Activated T-cell treated with anti-CD3 and anti-CD28 coated beads, Interleukin-2, amount 50 U/mL, for 72 hours (primary cell): Measurements from ENCODE around the gene TM9SF2. TPM values are rescaled to one million over a fixed set of nuclear protein-coding genes. Genes with fewer than 3 reads are reported as not detected.
A peak's percentile ranks its signal among the peaks of the same experiment; 100 is the strongest.

Source experiments
- ATAC-seq, 2 donors: fragments of 150-1000 bp; cut with Tn5 transposase; replicated peaks in 1 of 2; 2 replicates each; pipeline ENCODE4 v1.10.0; 2021; ENCODE audit warnings: moderate library complexity in 2 of 2, mild to moderate bottlenecking in 1 of 2
- DNase-seq, 2 donors: peaks; one replicate each; pipeline ENCODE4 v3.0.0; 2021 to 2022; ENCODE audit warnings: mixed read lengths in 1 of 2
- H3K27ac Mint-ChIP-seq: one replicate; pipeline ENCODE4 v1.8.0; 2022; ENCODE audit warnings: mild to moderate bottlenecking, moderate library complexity, mixed read lengths
- H3K27me3 Mint-ChIP-seq: one replicate; pipeline ENCODE4 v1.8.0; 2022; ENCODE audit warnings: low read depth, mixed read lengths
- H3K36me3 Mint-ChIP-seq, 2 donors: one replicate each; pipeline ENCODE4 v1.8.0; 2022; ENCODE audit warnings: mixed read lengths in 2 of 2, mild to moderate bottlenecking in 1 of 2; ENCODE audit not compliant: insufficient read depth in 2 of 2
- H3K4me1 Mint-ChIP-seq: one replicate; pipeline ENCODE4 v1.8.0; 2022; ENCODE audit warnings: low read depth, mixed read lengths
- H3K4me3 Mint-ChIP-seq, 2 donors: one replicate each; pipeline ENCODE4 v1.8.0; 2022; ENCODE audit warnings: mild to moderate bottlenecking in 2 of 2, mixed read lengths in 2 of 2, moderate library complexity in 2 of 2
- H3K9me3 Mint-ChIP-seq, 2 donors: one replicate each; pipeline ENCODE4 v1.8.0; 2022; ENCODE audit warnings: mixed read lengths in 2 of 2
- total RNA-seq, 2 donors: library from RNA; stranded (reverse); gene quantifications; one replicate each; pipeline ENCODE4 v1.2.3, GENCODE V29; 2022

Gene TM9SF2
- total RNA-seq, 2 donors from 2014 or later: 56.8 to 77.2 TPM

DNA sequence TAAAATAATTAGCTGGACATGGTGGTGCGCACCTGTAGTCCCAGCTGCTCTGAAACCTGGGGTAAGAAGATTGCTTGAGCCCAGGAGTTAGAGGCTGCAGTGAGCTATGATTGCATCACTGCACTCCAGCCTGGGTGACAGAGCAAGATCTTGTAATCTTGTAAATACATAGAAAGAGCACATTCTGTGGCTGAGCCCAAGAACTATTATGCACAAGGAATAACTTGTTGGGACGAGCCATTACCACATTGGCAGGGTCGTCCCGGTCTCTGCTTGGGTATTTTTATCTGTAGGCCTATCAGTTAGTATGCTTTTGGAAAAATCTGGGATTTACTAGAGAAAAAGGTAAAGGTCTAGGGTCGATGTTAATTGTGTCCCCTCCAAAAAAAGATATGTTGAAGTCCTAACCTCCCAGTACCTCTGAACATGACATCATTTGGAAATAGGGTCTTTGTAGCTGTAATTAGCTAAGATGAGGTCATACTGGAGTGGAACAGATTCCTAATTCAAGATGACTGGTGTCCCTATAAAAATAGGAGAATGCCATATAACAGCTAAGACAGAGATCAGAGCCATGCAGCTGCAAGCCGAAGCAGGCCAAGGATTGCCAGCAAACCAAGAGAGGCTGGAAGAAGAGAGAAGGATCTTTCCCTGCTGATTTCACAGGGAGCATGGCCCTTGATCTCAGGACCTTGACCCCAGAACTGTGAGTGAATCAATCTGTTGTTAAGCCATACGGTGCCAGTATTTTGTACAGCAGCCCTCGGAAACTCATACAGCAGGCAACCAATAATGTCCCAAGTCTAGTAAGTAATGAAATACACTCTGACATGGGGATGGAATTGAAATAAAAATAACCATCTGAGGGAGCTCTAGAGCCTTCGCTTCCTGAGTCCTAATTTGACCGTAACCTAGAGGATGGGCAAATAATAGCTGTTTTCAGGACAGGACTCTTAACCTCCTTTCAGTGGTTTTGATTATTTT, 77.0 kb downstream of the TM9SF2 start:
- Mint-ChIP-seq H3K9me3 (no peaks in the 10 kb centered on the region), H3K36me3 (no peaks in the 10 kb centered on the region), H3K4me3 (no peak overlapping the region), H3K4me1 (peaks cover 8% of the 10 kb centered on the region), H3K27me3 (no peaks in the 10 kb centered on the region), H3K27ac (no peak overlapping the region)
- DNase-seq: no peak
- no peak for ATAC-seq

DNA sequence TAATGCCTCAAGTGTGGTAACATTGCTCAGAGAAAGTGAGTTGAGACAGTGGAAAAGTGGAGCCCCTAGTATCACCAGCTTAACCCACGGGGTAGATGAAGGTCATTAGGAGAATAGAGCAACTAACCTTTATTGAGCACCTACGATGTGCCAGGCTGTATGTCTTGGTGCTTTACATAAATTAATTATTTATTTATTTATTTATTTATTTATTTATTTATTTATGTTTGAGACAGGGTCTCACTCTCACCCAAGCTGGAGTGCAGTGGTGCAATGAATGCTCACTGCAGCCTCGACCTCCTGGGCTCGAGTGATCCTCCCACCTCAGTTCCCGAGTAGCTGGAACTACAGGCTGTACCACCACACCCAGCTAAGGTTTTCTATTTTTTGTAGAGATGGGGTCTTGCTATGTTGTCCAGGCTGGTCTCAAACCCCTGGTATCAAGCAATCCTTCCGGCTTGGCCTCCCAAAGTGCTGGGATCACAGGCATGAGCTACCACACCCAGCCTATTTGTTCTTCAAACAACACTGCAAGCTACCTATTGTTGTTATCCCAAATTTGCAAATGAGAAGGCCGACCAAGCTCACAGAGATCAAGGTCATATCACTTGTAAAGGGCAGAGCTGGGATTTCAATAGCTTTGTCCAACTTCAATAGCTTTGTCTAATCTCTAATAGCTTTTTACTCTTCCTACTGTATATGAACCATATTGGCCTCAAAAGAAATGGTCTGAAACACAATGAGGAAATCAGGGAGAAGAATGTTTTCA, 79.4 kb downstream of the TM9SF2 start:
- ATAC-seq (no peak), DNase-seq (no peak)
- H3K27ac Mint-ChIP-seq: no peak overlapping the region
- no peaks in the 10 kb centered on the region for H3K36me3 Mint-ChIP-seq
- no peaks in the 10 kb centered on the region for H3K9me3 Mint-ChIP-seq
- no peaks in the 10 kb centered on the region for H3K27me3 Mint-ChIP-seq
- no peaks in the 10 kb centered on the region for H3K4me1 Mint-ChIP-seq
- H3K4me3 Mint-ChIP-seq: no peak overlapping the region

DNA sequence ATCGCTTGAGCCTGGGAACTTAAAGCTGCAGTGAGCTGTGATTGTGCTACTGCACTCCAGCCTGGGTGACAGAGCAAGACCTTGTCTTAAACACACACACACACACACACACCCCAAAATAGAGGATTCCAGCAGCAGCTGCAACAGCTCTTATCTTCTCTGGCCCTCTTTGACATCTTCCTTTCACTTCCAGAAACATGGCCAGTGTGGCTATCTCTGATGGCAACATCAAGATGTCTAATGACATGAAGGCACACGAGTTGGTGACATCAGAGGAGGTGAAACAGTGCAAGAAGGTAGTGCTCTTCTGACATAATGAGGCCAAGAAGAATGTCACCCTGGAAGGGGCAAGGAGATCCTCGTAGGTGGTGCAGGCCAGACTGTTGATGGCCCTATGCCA, 81.2 kb downstream of the TM9SF2 start:
- H3K27me3 Mint-ChIP-seq: no peaks in the 10 kb centered on the region
- ATAC-seq (no peak), DNase-seq (no peak)
- H3K9me3 Mint-ChIP-seq: no peaks in the 10 kb centered on the region
- H3K4me1 Mint-ChIP-seq: no peaks in the 10 kb centered on the region
- H3K36me3 Mint-ChIP-seq: no peaks in the 10 kb centered on the region
- no peak overlapping the region for H3K4me3 Mint-ChIP-seq
- no peak overlapping the region for H3K27ac Mint-ChIP-seq

DNA sequence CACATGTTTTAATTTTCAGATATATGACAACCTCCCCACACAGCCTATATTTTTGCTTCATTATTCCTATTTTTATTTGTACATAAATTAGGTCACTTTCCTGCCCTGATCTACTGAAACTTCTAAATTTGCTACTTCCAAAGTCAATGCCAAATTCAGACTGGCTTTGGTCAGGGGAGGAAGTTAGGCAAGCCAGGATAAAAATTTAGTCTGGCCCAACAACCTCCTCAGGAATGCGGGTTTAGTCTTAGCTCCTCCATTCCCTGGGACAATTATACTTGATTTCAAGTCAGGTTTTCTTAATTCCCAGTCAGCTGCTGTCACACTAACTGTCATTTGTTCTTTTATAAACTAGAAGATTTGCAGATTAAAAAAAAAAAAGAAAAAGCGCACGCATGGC, 84.3 kb downstream of the TM9SF2 start:
- Mint-ChIP-seq H3K4me3 (no peak overlapping the region), H3K9me3 (peaks cover 0 to 2% of the 10 kb centered on the region in 2 donors), H3K36me3 (no peaks in the 10 kb centered on the region), H3K4me1 (no peaks in the 10 kb centered on the region), H3K27me3 (no peaks in the 10 kb centered on the region), H3K27ac (no peak overlapping the region)
- DNase-seq (no peak), ATAC-seq (no peak)

DNA sequence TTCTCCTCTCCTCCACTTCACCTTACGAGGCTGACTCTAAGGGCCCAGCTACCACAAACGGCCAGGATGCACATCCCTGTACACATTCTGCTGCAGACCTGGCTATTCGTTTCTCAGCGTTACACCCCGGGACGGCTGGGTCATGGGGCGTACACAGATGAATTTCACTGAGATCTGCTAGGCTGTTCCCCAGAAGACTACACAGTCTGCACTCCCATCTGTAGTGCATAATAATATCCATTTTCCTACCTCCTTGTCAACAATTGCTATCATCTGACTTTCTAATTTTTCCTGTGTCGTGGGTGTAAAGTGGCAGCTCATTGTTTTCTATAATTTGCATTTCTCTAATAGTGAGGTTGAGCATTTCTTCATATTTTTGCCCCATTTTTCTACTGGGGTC, 85.7 kb downstream of the TM9SF2 start:
- H3K36me3 Mint-ChIP-seq: no peaks in the 10 kb centered on the region
- no peaks in the 10 kb centered on the region for H3K4me1 Mint-ChIP-seq
- DNase-seq (no peak), ATAC-seq (no peak)
- H3K27ac Mint-ChIP-seq: no peak overlapping the region
- no peak overlapping the region for H3K4me3 Mint-ChIP-seq
- H3K9me3 Mint-ChIP-seq: peaks cover 0 to 2% of the 10 kb centered on the region in 2 donors
- no peaks in the 10 kb centered on the region for H3K27me3 Mint-ChIP-seq

DNA sequence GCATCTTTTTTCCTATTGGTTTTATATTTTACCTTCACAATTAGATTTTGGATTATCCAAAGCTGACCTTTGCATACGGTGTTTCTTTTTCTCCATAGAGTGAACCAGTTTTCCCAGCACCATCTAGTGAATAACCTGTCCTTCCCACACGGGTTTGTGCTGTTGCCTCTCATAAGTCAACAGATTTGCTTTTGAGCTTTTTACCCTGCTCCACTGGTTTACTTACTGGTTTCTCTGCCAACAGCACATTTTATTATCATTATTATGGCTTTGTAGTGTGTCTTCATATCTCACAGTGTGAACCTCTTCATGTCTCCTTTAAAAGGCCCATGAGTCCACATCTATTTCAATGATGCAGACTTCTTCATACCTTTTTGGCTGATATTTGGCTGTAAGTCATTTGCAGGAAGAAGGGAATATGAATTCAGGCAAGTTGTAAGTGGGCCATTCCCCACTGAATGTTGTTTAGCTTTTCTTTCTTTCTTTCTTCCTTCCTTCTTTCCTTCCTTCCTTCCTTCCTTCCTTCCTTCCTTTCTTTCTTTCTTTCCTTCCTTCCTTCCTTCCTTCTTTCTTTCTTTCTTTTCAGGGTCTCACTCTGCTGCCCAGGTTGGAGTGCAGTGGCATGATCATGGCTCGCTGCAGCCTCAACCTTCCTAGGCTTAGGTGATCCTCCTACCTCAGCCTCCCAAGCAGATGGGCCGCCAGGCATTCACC, 86.8 kb downstream of the TM9SF2 start:
- Mint-ChIP-seq H3K4me1 (no peaks in the 10 kb centered on the region), H3K27me3 (no peaks in the 10 kb centered on the region), H3K9me3 (peaks cover 0 to 2% of the 10 kb centered on the region in 2 donors), H3K36me3 (no peaks in the 10 kb centered on the region), H3K4me3 (no peak overlapping the region), H3K27ac (no peak overlapping the region)
- no peak for ATAC-seq
- DNase-seq: no peak

DNA sequence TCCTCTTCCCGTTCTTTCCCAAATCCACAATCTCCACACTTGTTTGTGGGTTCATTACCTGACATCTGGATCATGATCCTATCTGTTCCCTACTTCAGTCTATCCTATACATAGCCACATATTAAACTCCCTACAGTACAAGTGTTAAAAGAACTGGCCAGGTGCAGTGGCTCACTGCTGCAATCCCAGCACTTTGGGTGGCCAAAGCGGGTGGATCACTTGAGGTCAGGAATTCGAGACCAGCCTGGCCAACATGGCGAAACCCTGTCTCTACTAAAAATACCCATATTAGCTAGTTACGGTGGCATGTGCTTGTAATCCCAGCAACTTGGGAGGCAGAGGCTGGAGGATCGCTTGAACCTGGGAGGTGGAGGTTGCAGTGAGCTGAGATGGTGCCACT, 88.3 kb downstream of the TM9SF2 start:
- Mint-ChIP-seq H3K36me3 (no peaks in the 10 kb centered on the region), H3K4me1 (no peaks in the 10 kb centered on the region), H3K9me3 (peaks cover 0 to 2% of the 10 kb centered on the region in 2 donors), H3K4me3 (no peak overlapping the region), H3K27me3 (no peaks in the 10 kb centered on the region), H3K27ac (no peak overlapping the region)
- DNase-seq (no peak), ATAC-seq (no peak)

DNA sequence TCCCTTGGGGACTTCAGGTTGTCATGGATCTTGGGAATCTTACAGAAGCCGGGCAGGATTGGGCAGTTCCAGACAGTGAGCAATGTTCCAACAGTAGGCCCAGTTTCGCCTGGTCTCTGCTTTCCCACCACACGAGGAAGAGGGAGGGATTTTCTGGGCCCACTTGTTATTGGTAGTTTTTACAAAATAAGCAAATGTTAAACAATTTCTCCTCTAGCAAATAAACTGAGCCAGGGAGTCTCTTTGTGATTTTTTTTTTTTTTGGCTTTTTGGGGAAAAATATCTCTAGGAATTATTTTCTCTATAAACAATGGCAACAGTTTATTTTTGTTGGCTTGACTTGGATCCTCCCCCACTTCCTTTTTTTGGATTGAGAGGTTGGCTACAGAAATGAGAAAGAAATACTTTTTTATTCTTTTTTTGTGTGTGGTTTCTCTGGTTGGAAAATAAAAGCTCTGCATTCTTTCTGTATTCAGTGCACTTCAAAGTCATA, 89.3 kb downstream of the TM9SF2 start:
- DNase-seq: no peak
- H3K36me3 Mint-ChIP-seq: no peaks in the 10 kb centered on the region
- no peak overlapping the region for H3K4me3 Mint-ChIP-seq

DNA sequence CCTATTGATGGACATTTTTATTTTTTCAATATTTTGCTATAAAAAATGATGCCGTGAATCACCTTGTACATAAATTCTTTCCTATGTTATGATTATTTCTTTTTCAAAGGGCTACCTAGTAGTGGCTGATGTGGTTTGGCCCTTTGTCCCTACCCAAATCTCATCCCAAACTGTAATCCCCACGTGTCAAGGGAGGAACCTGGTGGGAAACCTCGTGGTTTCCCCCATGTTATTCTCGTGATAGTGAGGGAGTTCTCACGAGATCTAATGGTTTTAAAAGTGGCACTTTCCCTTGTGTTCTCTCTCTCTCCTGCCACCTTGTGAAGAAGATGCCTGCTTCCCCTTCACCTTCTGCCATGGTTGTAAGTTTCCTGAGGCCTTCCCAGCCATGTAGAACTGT, 94.9 kb downstream of the TM9SF2 start:
- Mint-ChIP-seq H3K27me3 (no peaks in the 10 kb centered on the region), H3K4me1 (peaks cover 4% of the 10 kb centered on the region), H3K27ac (no peak overlapping the region), H3K4me3 (no peak overlapping the region), H3K9me3 (no peaks in the 10 kb centered on the region), H3K36me3 (no peaks in the 10 kb centered on the region)
- no peak for ATAC-seq
- DNase-seq: no peak

More for the DNA sequence above, 89.3 kb downstream of the TM9SF2 start:
- no peaks in the 10 kb centered on the region for H3K4me1 Mint-ChIP-seq
- ATAC-seq: no peak
- H3K27me3 Mint-ChIP-seq: no peaks in the 10 kb centered on the region
- H3K27ac Mint-ChIP-seq: no peak overlapping the region
- H3K9me3 Mint-ChIP-seq: peaks cover 0 to 2% of the 10 kb centered on the region in 2 donors

DNA sequence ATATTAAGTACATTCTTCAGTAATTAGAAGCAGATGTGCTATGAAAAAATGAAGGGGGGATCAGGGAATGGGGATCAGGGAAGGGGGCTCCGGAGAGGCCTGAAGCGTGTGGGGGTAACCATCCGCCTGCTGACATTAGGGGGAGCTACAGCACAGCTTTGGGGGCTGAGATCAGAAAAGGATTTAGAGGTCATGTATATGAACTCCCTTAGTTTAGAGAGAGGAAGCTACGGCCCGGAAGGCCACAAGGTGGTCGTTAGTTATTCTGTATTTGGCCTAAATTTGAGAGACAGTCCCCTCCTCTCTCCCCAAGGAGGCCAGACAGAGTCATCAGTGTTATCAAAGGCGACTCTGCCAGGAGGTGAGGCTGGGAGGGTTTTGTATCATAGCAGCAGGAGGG, 99.0 kb downstream of the TM9SF2 start:
- Mint-ChIP-seq H3K9me3 (no peaks in the 10 kb centered on the region), H3K27ac (no peak overlapping the region), H3K4me1 (peaks cover 24% of the 10 kb centered on the region), H3K36me3 (no peaks in the 10 kb centered on the region), H3K27me3 (no peaks in the 10 kb centered on the region), H3K4me3 (no peak overlapping the region)
- ATAC-seq (no peak), DNase-seq (no peak)

DNA sequence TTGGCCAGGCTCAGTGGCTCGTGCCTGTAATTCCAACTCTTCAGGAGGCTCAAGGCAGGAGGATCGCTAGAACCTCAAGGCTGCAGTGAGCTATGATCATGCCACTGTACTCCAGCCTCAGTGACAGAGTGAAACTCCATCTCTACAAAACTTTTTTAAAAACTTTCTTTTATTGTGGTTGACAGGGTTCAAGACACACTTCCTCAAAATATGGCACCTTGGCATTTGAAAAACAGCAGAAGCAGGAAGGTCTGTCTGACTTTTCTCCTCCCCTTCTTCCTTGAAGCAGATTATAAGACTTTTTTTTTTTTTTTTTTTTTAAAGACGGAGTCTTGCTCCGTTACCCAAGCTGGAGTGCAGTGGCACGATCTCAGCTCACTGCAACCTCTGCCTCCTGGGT, 100.3 kb downstream of the TM9SF2 start:
- Mint-ChIP-seq H3K36me3 (no peaks in the 10 kb centered on the region), H3K9me3 (no peaks in the 10 kb centered on the region), H3K27me3 (no peaks in the 10 kb centered on the region), H3K4me1 (peaks cover 32% of the 10 kb centered on the region), H3K4me3 (peak overlapping the region in 1 of 2 donors; percentile 42), H3K27ac (peak overlapping the region; percentile 1)
- DNase-seq: no peak
- ATAC-seq: no peak

DNA sequence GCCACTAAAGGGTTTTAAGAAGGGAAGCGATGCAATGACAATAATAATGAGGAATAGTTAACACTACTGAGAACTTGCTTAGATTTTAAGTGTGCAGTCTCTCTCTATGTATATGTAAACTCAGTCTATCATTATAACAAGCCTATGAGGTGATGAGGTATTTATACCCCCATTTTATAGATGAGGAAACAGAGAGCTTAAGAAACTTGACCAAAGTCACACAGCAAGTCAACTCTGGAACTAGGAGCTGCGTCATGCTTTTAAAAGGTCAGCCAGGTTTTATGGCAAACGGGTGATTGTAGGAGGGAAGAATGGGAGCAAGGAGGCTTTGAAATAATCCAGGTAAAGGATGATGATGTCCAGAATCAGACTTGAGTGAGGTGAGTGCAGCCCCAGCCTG, 103.4 kb downstream of the TM9SF2 start:
- Mint-ChIP-seq H3K4me1 (peaks cover 41% of the 10 kb centered on the region), H3K9me3 (no peaks in the 10 kb centered on the region), H3K27me3 (no peaks in the 10 kb centered on the region), H3K4me3 (peak overlapping the region in 1 of 2 donors; percentile 69), H3K36me3 (no peaks in the 10 kb centered on the region), H3K27ac (no peak overlapping the region)
- no peak for ATAC-seq
- DNase-seq: no peak
